Measurements from ENCODE around the gene FCRL1. TPM values are rescaled to one million over a fixed set of nuclear protein-coding genes. Genes with fewer than 3 reads are reported as not detected.

FCRL1 gene
- total RNA-seq, 1 donor from 2014 or later = 4.2 TPM

DNA sequence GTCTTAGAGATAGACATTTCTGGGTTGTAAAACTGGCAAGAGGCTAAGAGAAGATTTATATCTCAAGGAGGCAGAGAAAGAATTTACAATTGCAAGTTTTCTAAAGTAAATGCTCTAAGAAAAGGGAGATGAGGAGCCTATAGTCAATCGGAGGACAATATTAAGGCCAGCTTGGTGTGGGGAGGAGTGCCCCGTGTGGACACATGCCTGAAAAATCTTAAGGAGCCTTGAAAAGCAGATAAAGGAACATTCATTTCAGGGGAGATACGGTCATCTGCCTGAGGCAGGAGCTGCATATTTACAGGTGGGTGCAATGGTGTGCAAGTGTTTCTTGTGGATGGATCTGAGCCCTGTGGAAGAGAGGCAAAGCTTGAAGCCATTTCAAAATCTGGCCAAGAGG, 68.6 kb downstream of the FCRL1 start:
- DNase-seq (no peak), ATAC-seq (no peak)
- no peaks in the 10 kb centered on the region for H3K4me1 ChIP-seq
- TF ChIP-seq, protein P1, sequence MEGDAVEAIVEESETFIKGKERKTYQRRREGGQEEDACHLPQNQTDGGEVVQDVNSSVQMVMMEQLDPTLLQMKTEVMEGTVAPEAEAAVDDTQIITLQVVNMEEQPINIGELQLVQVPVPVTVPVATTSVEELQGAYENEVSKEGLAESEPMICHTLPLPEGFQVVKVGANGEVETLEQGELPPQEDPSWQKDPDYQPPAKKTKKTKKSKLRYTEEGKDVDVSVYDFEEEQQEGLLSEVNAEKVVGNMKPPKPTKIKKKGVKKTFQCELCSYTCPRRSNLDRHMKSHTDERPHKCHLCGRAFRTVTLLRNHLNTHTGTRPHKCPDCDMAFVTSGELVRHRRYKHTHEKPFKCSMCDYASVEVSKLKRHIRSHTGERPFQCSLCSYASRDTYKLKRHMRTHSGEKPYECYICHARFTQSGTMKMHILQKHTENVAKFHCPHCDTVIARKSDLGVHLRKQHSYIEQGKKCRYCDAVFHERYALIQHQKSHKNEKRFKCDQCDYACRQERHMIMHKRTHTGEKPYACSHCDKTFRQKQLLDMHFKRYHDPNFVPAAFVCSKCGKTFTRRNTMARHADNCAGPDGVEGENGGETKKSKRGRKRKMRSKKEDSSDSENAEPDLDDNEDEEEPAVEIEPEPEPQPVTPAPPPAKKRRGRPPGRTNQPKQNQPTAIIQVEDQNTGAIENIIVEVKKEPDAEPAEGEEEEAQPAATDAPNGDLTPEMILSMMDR (IDR thresholded peaks at IDR 0.05) = no peak
- no peaks in the 10 kb centered on the region for H3K36me3 ChIP-seq
- intact Hi-C loops (cut with DNase I) = no loop called here
- no peak overlapping the region for H3K27ac ChIP-seq
- no peak overlapping the region for H3K4me3 ChIP-seq
- H3K27me3 ChIP-seq (ENCODE audit: low read depth) = no peaks in the 10 kb centered on the region
- H3K9me3 ChIP-seq = no peaks in the 10 kb centered on the region

DNA sequence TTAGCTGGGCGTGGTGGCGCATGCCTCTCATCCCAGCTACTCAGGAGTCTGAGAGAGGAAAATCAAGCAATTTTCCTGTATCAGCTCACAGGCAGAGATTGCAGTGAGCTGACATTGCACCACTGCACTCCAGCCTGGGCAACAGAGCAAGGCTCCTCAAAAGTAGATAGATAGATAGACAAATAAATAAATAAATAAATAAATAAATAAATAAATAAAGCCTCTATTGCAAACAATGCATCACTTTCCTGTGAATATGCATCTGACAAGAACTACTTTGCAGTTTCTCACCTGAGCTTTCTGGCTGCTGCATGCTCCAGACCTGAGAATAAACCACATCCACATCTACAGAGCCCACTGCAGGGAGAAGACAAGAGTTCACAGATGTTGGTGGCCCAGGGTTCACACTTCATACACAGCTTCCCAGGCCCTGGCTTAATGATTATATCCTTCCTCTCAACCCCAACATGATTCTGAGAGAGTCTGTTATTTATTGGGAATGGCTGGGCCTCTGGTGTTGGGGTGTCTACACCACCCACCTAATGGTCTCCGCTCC, 71.6 kb downstream of the FCRL1 start:
- DNase-seq (no peak), ATAC-seq (no peak)
- Histone ChIP-seq H3K27me3 (ENCODE audit: low read depth) (no peaks in the 10 kb centered on the region), H3K4me1 (no peaks in the 10 kb centered on the region), H3K4me3 (no peak overlapping the region), H3K27ac (no peak overlapping the region), H3K36me3 (no peaks in the 10 kb centered on the region), H3K9me3 (no peaks in the 10 kb centered on the region)
- intact Hi-C loops (cut with DNase I) = no loop called here
- TF ChIP-seq, protein P1 (IDR thresholded peaks at IDR 0.05) = no peak

Other genes with a start within 250 kb of the FCRL1 start
- gene FCRL4, start 222.0 kb downstream of the FCRL1 start, total RNA-seq = not detected
- 1.2 TPM for gene FCRL3, start 119.4 kb downstream of the FCRL1 start, total RNA-seq
- 1.3 TPM for gene FCRL2, start 43.0 kb downstream of the FCRL1 start, total RNA-seq
- 6.8 TPM for gene CD5L, start 21.7 kb upstream of the FCRL1 start, total RNA-seq
- gene KIRREL1, start 173.5 kb upstream of the FCRL1 start, total RNA-seq = 26.9 TPM

All from lower lobe of right lung (tissue), 2 donors.